Loucy (cell line): Measurements from ENCODE around the gene CLSTN2.

Experiments
- H2AFZ ChIP-seq: fragments of 200-600 bp; sonication (generic); 2 replicates; pipeline ENCODE4 v1.6.0; 2016; ENCODE audit warnings: antibody characterized with exemption, mild to moderate bottlenecking, low read length, moderate library complexity
- H3F3A ChIP-seq: fragments of 200-600 bp; 2 replicates; pipeline ENCODE4 v1.6.0; 2016; ENCODE audit warnings: antibody characterized with exemption, low read depth, mild to moderate bottlenecking
- H3K27me3 ChIP-seq: fragments of 200-600 bp; sonication (generic); 2 replicates; pipeline ENCODE4 v1.6.1; 2014; ENCODE audit warnings: low read length, mild to moderate bottlenecking; ENCODE audit not compliant: insufficient read depth, poor library complexity, severe bottlenecking
- H3K36me3 ChIP-seq: fragments of 200-600 bp; sonication (generic); 2 replicates; pipeline ENCODE4 v1.6.1; 2016; ENCODE audit warnings: low read length; ENCODE audit not compliant: insufficient read depth
- H3K4me1 ChIP-seq: fragments of 200-600 bp; sonication (generic); 2 replicates; pipeline ENCODE4 v1.5.1; 2014; ENCODE audit warnings: low read length, mild to moderate bottlenecking; ENCODE audit not compliant: insufficient read depth, poor library complexity, severe bottlenecking
- H3K4me2 ChIP-seq: fragments of 200-600 bp; sonication (generic); 2 replicates; pipeline ENCODE4 v1.6.0; 2014; ENCODE audit warnings: antibody characterized with exemption, low read length, low read depth, mild to moderate bottlenecking; ENCODE audit not compliant: poor library complexity, severe bottlenecking
- H3K4me3 ChIP-seq: fragments of 200-600 bp; sonication (generic); 2 replicates; pipeline ENCODE4 v1.5.1; 2014; ENCODE audit warnings: low read length, mild to moderate bottlenecking, mixed read lengths; ENCODE audit not compliant: poor library complexity, severe bottlenecking
- H3K79me2 ChIP-seq: fragments of 200-600 bp; sonication (generic); 2 replicates; pipeline ENCODE4 v1.6.1; 2014; ENCODE audit warnings: low read length; ENCODE audit not compliant: insufficient read depth
- H3K9ac ChIP-seq: fragments of 200-600 bp; sonication (generic); 2 replicates; pipeline ENCODE4 v1.6.0; 2014; ENCODE audit warnings: mild to moderate bottlenecking, low read depth, low read length, moderate library complexity; ENCODE audit not compliant: poor library complexity, severe bottlenecking
- H3K9me2 ChIP-seq: fragments of 200-600 bp; sonication (generic); replicated peaks from 2 replicates; pipeline ENCODE4 v1.6.1; 2016; ENCODE audit warnings: low read depth, low read length, mixed read lengths
- H3K9me3 ChIP-seq: fragments of 200-600 bp; sonication (generic); 2 replicates; pipeline ENCODE4 v1.6.1; 2014; ENCODE audit warnings: mild to moderate bottlenecking, antibody characterized with exemption, low read length, low read depth; ENCODE audit not compliant: insufficient read depth
- H4K20me1 ChIP-seq: fragments of 200-600 bp; sonication (generic); 2 replicates; pipeline ENCODE4 v1.6.0; 2014; ENCODE audit warnings: antibody characterized with exemption, low read length, mild to moderate bottlenecking; ENCODE audit not compliant: insufficient read depth, poor library complexity, severe bottlenecking
- EZH2phosphoT487 ChIP-seq: fragments of 200-600 bp; IDR thresholded peaks from 2 replicates; pipeline ENCODE4 v1.6.1; 2018; ENCODE audit warnings: antibody characterized with exemption, mild to moderate bottlenecking, moderate library complexity, borderline replicate concordance
- TF ChIP-seq, protein P1 (sequence below): fragments of 200-600 bp; sonication (generic); conservative IDR thresholded peaks from 2 replicates; pipeline ENCODE4 v1.5.1; 2014; ENCODE audit warnings: mild to moderate bottlenecking, antibody characterized with exemption, low read length

CLSTN2 gene

DNA sequence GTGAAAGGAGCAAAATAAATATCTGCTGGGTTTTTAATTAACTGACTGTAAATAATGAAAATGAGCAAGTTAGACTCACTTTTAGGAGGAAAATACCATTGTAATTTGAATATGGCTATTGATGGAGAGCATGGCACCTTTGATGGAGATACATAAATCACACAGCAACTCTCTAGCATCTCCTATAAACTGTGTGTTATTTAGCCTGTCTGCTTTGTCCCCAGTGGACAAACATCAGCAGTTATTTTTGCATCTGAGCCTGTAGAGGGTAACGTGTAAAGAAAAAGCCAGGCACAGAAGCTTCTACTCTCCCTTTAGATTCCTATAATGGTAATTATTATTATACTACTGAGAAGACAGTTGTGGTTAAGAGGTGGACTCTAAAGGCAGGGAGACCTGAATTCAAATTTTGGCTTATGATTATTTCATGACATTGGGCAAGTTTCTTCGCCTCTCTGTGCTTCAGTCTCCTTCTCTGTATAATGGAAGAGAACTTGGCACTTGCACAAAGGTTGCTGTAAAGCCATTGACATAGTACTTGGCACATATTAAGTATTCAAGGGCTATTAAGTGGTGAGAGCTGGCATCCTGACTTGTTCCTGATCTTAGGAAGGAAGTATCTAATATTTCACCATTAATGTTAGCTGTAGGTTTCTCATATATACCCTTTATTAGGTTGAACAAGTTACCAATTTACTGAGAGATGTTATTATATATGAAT, 453.4 kb downstream of the CLSTN2 start:
- Histone ChIP-seq H4K20me1 (no peaks in the 10 kb centered on the region), H2AFZ (no peak overlapping the region), H3K9ac (no peak overlapping the region), H3K9me3 (no peaks in the 10 kb centered on the region), H3K27me3 (no peaks in the 10 kb centered on the region), H3K36me3 (no peaks in the 10 kb centered on the region), H3K79me2 (no peaks in the 10 kb centered on the region), H3K4me1 (no peaks in the 10 kb centered on the region), H3K9me2 (no peaks in the 10 kb centered on the region), H3K4me2 (no peak overlapping the region), H3K4me3 (no peak overlapping the region), H3F3A (no peaks in the 10 kb centered on the region)
- no peak for TF ChIP-seq EZH2phosphoT487
- TF ChIP-seq, protein P1, sequence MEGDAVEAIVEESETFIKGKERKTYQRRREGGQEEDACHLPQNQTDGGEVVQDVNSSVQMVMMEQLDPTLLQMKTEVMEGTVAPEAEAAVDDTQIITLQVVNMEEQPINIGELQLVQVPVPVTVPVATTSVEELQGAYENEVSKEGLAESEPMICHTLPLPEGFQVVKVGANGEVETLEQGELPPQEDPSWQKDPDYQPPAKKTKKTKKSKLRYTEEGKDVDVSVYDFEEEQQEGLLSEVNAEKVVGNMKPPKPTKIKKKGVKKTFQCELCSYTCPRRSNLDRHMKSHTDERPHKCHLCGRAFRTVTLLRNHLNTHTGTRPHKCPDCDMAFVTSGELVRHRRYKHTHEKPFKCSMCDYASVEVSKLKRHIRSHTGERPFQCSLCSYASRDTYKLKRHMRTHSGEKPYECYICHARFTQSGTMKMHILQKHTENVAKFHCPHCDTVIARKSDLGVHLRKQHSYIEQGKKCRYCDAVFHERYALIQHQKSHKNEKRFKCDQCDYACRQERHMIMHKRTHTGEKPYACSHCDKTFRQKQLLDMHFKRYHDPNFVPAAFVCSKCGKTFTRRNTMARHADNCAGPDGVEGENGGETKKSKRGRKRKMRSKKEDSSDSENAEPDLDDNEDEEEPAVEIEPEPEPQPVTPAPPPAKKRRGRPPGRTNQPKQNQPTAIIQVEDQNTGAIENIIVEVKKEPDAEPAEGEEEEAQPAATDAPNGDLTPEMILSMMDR, result no peak

DNA sequence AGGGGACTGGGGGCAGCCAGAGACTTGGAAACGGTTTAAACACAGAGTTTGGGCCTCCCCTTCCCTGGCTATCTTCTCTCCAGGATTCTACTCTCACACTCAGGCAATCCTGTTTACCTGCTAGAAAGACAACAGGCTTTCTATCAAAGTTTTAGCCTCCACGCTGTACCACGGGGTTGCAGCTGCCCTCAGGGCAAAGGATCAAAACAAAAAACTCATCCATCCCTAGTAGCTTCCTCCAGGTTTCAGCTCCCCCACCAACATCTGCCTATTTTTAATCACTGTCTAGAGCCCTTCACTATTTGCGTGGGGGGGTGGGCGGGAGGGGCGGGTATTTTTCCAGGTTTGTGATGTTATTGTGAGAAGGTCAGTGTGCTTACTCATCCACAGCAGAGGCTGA, 456.1 kb downstream of the CLSTN2 start:
- Histone ChIP-seq H3K9ac (no peak overlapping the region), H3K79me2 (no peaks in the 10 kb centered on the region), H3K4me2 (no peak overlapping the region), H3K36me3 (no peaks in the 10 kb centered on the region), H3K4me3 (no peak overlapping the region), H3K9me2 (no peaks in the 10 kb centered on the region), H2AFZ (no peak overlapping the region), H3K4me1 (no peaks in the 10 kb centered on the region), H3F3A (no peaks in the 10 kb centered on the region), H4K20me1 (no peaks in the 10 kb centered on the region), H3K9me3 (no peaks in the 10 kb centered on the region), H3K27me3 (no peaks in the 10 kb centered on the region)
- TF ChIP-seq, protein P1, result no peak
- no peak for TF ChIP-seq EZH2phosphoT487

DNA sequence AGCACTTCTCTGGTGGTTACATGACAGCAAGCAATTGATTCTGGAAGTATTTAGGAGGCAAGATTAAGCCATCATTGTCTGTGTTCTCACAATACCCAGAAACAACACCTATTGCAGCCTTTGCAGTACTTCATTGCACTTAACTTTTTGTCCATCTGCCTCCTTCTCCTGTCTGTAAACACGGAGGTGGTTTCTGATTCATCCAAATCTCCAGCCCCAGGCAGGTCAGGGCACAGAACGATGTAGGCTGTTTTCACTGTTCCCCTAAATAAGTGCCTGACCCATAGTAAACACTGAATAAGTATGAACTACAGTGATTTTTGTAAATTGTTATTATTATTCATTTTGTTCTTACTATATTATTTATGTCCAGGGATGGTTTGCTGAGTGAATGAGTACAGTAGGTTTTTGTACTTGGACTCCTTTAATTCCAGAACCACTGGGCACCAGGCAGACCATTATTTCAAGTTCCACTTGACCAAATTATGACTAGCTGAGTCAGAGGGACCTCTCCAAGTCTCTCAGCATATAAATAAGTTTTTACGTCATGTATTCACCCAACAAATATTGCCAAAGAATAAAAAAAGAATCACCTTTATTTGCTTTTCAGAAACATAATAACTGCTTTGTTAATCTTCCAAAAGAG, 459.6 kb downstream of the CLSTN2 start:
- Histone ChIP-seq H3K9me2 (no peaks in the 10 kb centered on the region), H3K9me3 (no peaks in the 10 kb centered on the region), H2AFZ (no peak overlapping the region), H3K4me1 (no peaks in the 10 kb centered on the region), H3K4me2 (no peak overlapping the region), H3F3A (no peaks in the 10 kb centered on the region), H3K79me2 (no peaks in the 10 kb centered on the region), H3K9ac (no peak overlapping the region), H3K4me3 (no peak overlapping the region), H3K27me3 (no peaks in the 10 kb centered on the region), H3K36me3 (no peaks in the 10 kb centered on the region), H4K20me1 (no peaks in the 10 kb centered on the region)
- TF ChIP-seq EZH2phosphoT487, result no peak
- TF ChIP-seq, protein P1, result no peak
